ENCODE data around the gene CDKL5. TPM values are rescaled to one million over a fixed set of nuclear protein-coding genes. Genes with fewer than 3 reads are reported as not detected.

Gene CDKL5
- total RNA-seq, 1 donor from 2014 or later: 53.5 TPM

- Mint-ChIP-seq H3K9me3 (ENCODE audit: unreplicated experiment) (no peaks in the 10 kb centered on the region), H3K27ac (ENCODE audit: unreplicated experiment) (no peak overlapping the region), H3K36me3 (ENCODE audit: unreplicated experiment) (no peaks in the 10 kb centered on the region), H3K4me3 (ENCODE audit: unreplicated experiment) (no peak overlapping the region), H3K4me1 (ENCODE audit: low read depth, unreplicated experiment) (peaks cover 6% of the 10 kb centered on the region), H3K27me3 (ENCODE audit: unreplicated experiment) (peaks cover 2% of the 10 kb centered on the region)
- TF ChIP-seq CTCF (IDR thresholded peaks at IDR 0.05; ENCODE audit: partially characterized antibody, unreplicated experiment): no peak
- no peak for DNase-seq
Observed at GRCh38 chrX:18434896-18435295, 9.5 kb downstream of the CDKL5 start.

- TF ChIP-seq CTCF (IDR thresholded peaks at IDR 0.05; ENCODE audit: partially characterized antibody, unreplicated experiment): no peak
- peaks cover 6% of the 10 kb centered on the region for H3K4me1 Mint-ChIP-seq (ENCODE audit: low read depth, unreplicated experiment)
- no peaks in the 10 kb centered on the region for H3K9me3 Mint-ChIP-seq (ENCODE audit: unreplicated experiment)
- no peak overlapping the region for H3K27ac Mint-ChIP-seq (ENCODE audit: unreplicated experiment)
- H3K36me3 Mint-ChIP-seq (ENCODE audit: unreplicated experiment): no peaks in the 10 kb centered on the region
- H3K4me3 Mint-ChIP-seq (ENCODE audit: unreplicated experiment): peak overlapping the region; percentile 56
- no peak for DNase-seq
- H3K27me3 Mint-ChIP-seq (ENCODE audit: unreplicated experiment): peaks cover 2% of the 10 kb centered on the region
Observed at GRCh38 chrX:18436017-18436416, 10.6 kb downstream of the CDKL5 start.

GRCh38 chrX:18440835-18441234 is 15.4 kb downstream of the CDKL5 start:
- Mint-ChIP-seq H3K36me3 (ENCODE audit: unreplicated experiment) (no peaks in the 10 kb centered on the region), H3K27ac (ENCODE audit: unreplicated experiment) (no peak overlapping the region), H3K27me3 (ENCODE audit: unreplicated experiment) (peaks cover 3% of the 10 kb centered on the region), H3K4me3 (ENCODE audit: unreplicated experiment) (no peak overlapping the region), H3K4me1 (ENCODE audit: low read depth, unreplicated experiment) (peaks cover 8% of the 10 kb centered on the region), H3K9me3 (ENCODE audit: unreplicated experiment) (no peaks in the 10 kb centered on the region)
- no peak for DNase-seq
- TF ChIP-seq CTCF (IDR thresholded peaks at IDR 0.05; ENCODE audit: partially characterized antibody, unreplicated experiment): no peak

- no peak overlapping the region for H3K27ac Mint-ChIP-seq (ENCODE audit: unreplicated experiment)
- no peaks in the 10 kb centered on the region for H3K9me3 Mint-ChIP-seq (ENCODE audit: unreplicated experiment)
- no peak for TF ChIP-seq CTCF (IDR thresholded peaks at IDR 0.05; ENCODE audit: partially characterized antibody, unreplicated experiment)
- no peak for DNase-seq
- peaks cover 11% of the 10 kb centered on the region for H3K4me1 Mint-ChIP-seq (ENCODE audit: low read depth, unreplicated experiment)
- H3K4me3 Mint-ChIP-seq (ENCODE audit: unreplicated experiment): no peak overlapping the region
- H3K27me3 Mint-ChIP-seq (ENCODE audit: unreplicated experiment): peaks cover 3% of the 10 kb centered on the region
- no peaks in the 10 kb centered on the region for H3K36me3 Mint-ChIP-seq (ENCODE audit: unreplicated experiment)
Observed at GRCh38 chrX:18441780-18442367, 16.5 kb downstream of the CDKL5 start.

- Mint-ChIP-seq H3K27ac (ENCODE audit: unreplicated experiment) (no peak overlapping the region), H3K27me3 (ENCODE audit: unreplicated experiment) (peaks cover 4% of the 10 kb centered on the region), H3K9me3 (ENCODE audit: unreplicated experiment) (no peaks in the 10 kb centered on the region), H3K4me3 (ENCODE audit: unreplicated experiment) (no peak overlapping the region), H3K36me3 (ENCODE audit: unreplicated experiment) (no peaks in the 10 kb centered on the region), H3K4me1 (ENCODE audit: low read depth, unreplicated experiment) (peaks cover 18% of the 10 kb centered on the region)
- TF ChIP-seq CTCF (IDR thresholded peaks at IDR 0.05; ENCODE audit: partially characterized antibody, unreplicated experiment): no peak
- no peak for DNase-seq
Observed at GRCh38 chrX:18448416-18448815, 23.0 kb downstream of the CDKL5 start.
